PFSK-1 (cell line): ENCODE data around the gene ZMYND11.

ENCODE experiments used
- POLR2AphosphoS5 ChIP-seq: IDR thresholded peaks from 2 replicates; pipeline ENCODE4 v1.6.1; 2012; ENCODE audit warnings: low read depth, mild to moderate bottlenecking, control low read depth, low read length, moderate library complexity
- SIN3A ChIP-seq: IDR thresholded peaks from 2 replicates; pipeline ENCODE4 v1.6.1; 2012; ENCODE audit warnings: mild to moderate bottlenecking, low read length, moderate library complexity, borderline replicate concordance; ENCODE audit not compliant: insufficient read depth
- TAF1 ChIP-seq: IDR thresholded peaks from 2 replicates; pipeline ENCODE4 v1.6.1; 2012; ENCODE audit warnings: low read length, control low read depth, borderline replicate concordance; ENCODE audit not compliant: insufficient read depth
- TF ChIP-seq, protein P1 (sequence below), 2 experiments: IDR thresholded peaks; 2 replicates each; pipeline versions ENCODE4 v1.6.1 to v1.8.0; 2011 to 2012; ENCODE audit warnings: low read depth in 2 of 2, low read length in 2 of 2, control low read depth in 1 of 2, inconsistent platforms in 1 of 2, mild to moderate bottlenecking in 1 of 2, moderate library complexity in 1 of 2; ENCODE audit not compliant: insufficient read depth in 1 of 2

GRCh38 chr10:92153-92552 is 43.1 kb upstream of the ZMYND11 start:
- TF ChIP-seq TAF1 (no peak), SIN3A (no peak), POLR2AphosphoS5 (no peak)
- TF ChIP-seq, protein P1, sequence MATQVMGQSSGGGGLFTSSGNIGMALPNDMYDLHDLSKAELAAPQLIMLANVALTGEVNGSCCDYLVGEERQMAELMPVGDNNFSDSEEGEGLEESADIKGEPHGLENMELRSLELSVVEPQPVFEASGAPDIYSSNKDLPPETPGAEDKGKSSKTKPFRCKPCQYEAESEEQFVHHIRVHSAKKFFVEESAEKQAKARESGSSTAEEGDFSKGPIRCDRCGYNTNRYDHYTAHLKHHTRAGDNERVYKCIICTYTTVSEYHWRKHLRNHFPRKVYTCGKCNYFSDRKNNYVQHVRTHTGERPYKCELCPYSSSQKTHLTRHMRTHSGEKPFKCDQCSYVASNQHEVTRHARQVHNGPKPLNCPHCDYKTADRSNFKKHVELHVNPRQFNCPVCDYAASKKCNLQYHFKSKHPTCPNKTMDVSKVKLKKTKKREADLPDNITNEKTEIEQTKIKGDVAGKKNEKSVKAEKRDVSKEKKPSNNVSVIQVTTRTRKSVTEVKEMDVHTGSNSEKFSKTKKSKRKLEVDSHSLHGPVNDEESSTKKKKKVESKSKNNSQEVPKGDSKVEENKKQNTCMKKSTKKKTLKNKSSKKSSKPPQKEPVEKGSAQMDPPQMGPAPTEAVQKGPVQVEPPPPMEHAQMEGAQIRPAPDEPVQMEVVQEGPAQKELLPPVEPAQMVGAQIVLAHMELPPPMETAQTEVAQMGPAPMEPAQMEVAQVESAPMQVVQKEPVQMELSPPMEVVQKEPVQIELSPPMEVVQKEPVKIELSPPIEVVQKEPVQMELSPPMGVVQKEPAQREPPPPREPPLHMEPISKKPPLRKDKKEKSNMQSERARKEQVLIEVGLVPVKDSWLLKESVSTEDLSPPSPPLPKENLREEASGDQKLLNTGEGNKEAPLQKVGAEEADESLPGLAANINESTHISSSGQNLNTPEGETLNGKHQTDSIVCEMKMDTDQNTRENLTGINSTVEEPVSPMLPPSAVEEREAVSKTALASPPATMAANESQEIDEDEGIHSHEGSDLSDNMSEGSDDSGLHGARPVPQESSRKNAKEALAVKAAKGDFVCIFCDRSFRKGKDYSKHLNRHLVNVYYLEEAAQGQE (IDR thresholded peaks at IDR 0.05; ENCODE audit: insufficient read depth in 1 of 2, low read depth in 2 of 2, low read length in 2 of 2), result no peak
